HCT116 (cell line): Measurements from ENCODE around the gene ATXN1. TPM values are rescaled to one million over a fixed set of nuclear protein-coding genes. Genes with fewer than 3 reads are reported as not detected.

Experiments used
- ATAC-seq: fragments of 200-7000 bp; cut with Tn5 transposase; 2 replicates; pipeline ENCODE4 v1.9.1; 2020; ENCODE audit warnings: mild to moderate bottlenecking, moderate library complexity
- BruUV-seq: library from RNA; stranded (reverse); fragments of 400-500 nt; replicated peaks from 2 replicates; lab custom pipeline; 2021; lab: Mats Ljungman, UMichigan
- CTCF ChIA-PET: fragments of 300-600 bp; sonication (Branson Sonifier 250); formaldehyde crosslinking; loops from one replicate; lab custom pipeline; 2021; ENCODE audit warnings: antibody characterized with exemption; lab: Charles Lee
- POLR2A ChIA-PET: fragments of 300-600, 350-600 bp; sonication (Branson Sonifier 250); formaldehyde crosslinking; loops from one replicate; lab custom pipeline; 2021; ENCODE audit warnings: antibody characterized with exemption; lab: Charles Lee
- RAD21 ChIA-PET, 2 experiments: fragments of 300-600 bp; sonication (Branson Sonifier 250); formaldehyde crosslinking; loops; one replicate each; lab custom pipeline; 2023; ENCODE audit warnings: low total read pairs in 2 of 2; ENCODE audit not compliant: uncharacterized antibody in 2 of 2, unreplicated experiment in 2 of 2, low non-redundant PET in 1 of 2; lab: Charles Lee
- DNase-seq: peaks from one replicate; pipeline ENCODE4 v3.0.0-alpha.2; 2010; ENCODE audit warnings: low read depth, low spot score
- H2AFZ ChIP-seq: fragments of 200-600 bp; shearing (Covaris generic), sonication (generic); 2 replicates; pipeline ENCODE4 v1.6.1; 2017; ENCODE audit warnings: low read depth, mixed run types, mixed read lengths, antibody characterized with exemption, low read length; ENCODE audit not compliant: poor library complexity, severe bottlenecking
- H3K27ac ChIP-seq: 2 replicates; pipeline ENCODE4 v1.5.1; 2012; ENCODE audit warnings: low read depth, low read length
- H3K27me3 ChIP-seq: fragments of 200-600 bp; sonication (generic); 2 replicates; pipeline ENCODE4 v1.6.1; 2016; ENCODE audit warnings: mixed run types, low read length, mixed read lengths; ENCODE audit not compliant: insufficient read depth
- H3K36me3 ChIP-seq, 2 experiments: fragments of 200-500 bp in 1 of 2; fragments of 200-600 bp in 1 of 2; sonication (Bioruptor generic) in 1 of 2; sonication (generic) in 1 of 2; 2 replicates each; pipeline versions ENCODE4 v1.5.1 to v1.6.1; 2014 to 2016; ENCODE audit warnings: low read length in 2 of 2, inconsistent platforms in 1 of 2, mixed read lengths in 1 of 2, mixed run types in 1 of 2; ENCODE audit not compliant: insufficient read depth in 2 of 2, control insufficient read depth in 1 of 2
- H3K4me1 ChIP-seq, 2 experiments: fragments of 200-600 bp in 1 of 2; sonication (generic) in 1 of 2; 2 replicates each; pipeline versions ENCODE4 v1.5.1 to v1.6.1; 2012 to 2017; ENCODE audit warnings: low read length in 2 of 2, inconsistent platforms in 1 of 2, mild to moderate bottlenecking in 1 of 2, mixed read lengths in 1 of 2, mixed run types in 1 of 2, moderate library complexity in 1 of 2; ENCODE audit not compliant: insufficient read depth in 2 of 2, control insufficient read depth in 1 of 2
- H3K4me2 ChIP-seq: fragments of 200-600 bp; sonication (generic); 2 replicates; pipeline ENCODE4 v1.6.1; 2017; ENCODE audit warnings: mixed run types, low read length, mixed read lengths
- H3K4me3 ChIP-seq, 2 experiments: fragments of 200-600 bp in 1 of 2; sonication (generic) in 1 of 2; replicated peaks in 1 of 2; 2 replicates each; pipeline ENCODE4 v1.5.1; 2011 to 2016; ENCODE audit warnings: low read length in 2 of 2, control low read depth in 1 of 2, low read depth in 1 of 2, mild to moderate bottlenecking in 1 of 2, mixed read lengths in 1 of 2, mixed run types in 1 of 2
- H3K79me2 ChIP-seq: fragments of 200-600 bp; sonication (generic); 2 replicates; pipeline ENCODE4 v1.6.1; 2017; ENCODE audit warnings: mild to moderate bottlenecking, mixed run types, low read length, moderate library complexity, mixed read lengths; ENCODE audit not compliant: insufficient read depth
- H3K9ac ChIP-seq: fragments of 200-600 bp; sonication (generic); 2 replicates; pipeline ENCODE4 v1.6.1; 2016; ENCODE audit warnings: low read length, mixed read lengths
- H3K9me2 ChIP-seq: fragments of 200-600 bp; sonication (generic), shearing (Covaris generic); 2 replicates; pipeline ENCODE4 v1.6.1; 2017; ENCODE audit warnings: mixed run types, mild to moderate bottlenecking, moderate library complexity; ENCODE audit not compliant: insufficient read depth
- H3K9me3 ChIP-seq, 2 experiments: fragments of 200-500 bp in 1 of 2; fragments of 200-600 bp in 1 of 2; sonication (Bioruptor generic) in 1 of 2; sonication (generic) in 1 of 2; 2 replicates each; pipeline ENCODE4 v1.6.1; 2014 to 2017; ENCODE audit warnings: low read length in 2 of 2, mixed read lengths in 2 of 2, inconsistent platforms in 1 of 2, low read depth in 1 of 2, mild to moderate bottlenecking in 1 of 2, mixed run types in 1 of 2, moderate library complexity in 1 of 2; ENCODE audit not compliant: control insufficient read depth in 1 of 2, insufficient read depth in 1 of 2
- H4K20me1 ChIP-seq: fragments of 200-600 bp; sonication (generic), shearing (Covaris generic); 2 replicates; pipeline ENCODE4 v1.6.1; 2017; ENCODE audit warnings: mixed run types, mild to moderate bottlenecking, moderate library complexity; ENCODE audit not compliant: insufficient read depth
- EGR1 ChIP-seq: IDR thresholded peaks from 2 replicates; pipeline ENCODE4 v1.6.1; 2012; ENCODE audit warnings: low read depth
- EZH2phosphoT487 ChIP-seq: fragments of 200-600 bp; IDR thresholded peaks from 2 replicates; pipeline ENCODE4 v1.6.1; 2018; ENCODE audit warnings: antibody characterized with exemption, borderline replicate concordance
- FOSL1 ChIP-seq: IDR thresholded peaks from 2 replicates; pipeline ENCODE4 v1.6.1; 2012; ENCODE audit warnings: low read depth
- JUND ChIP-seq: IDR thresholded peaks from 2 replicates; pipeline ENCODE4 v1.6.1; 2012
- RAD21 ChIP-seq: IDR thresholded peaks from 2 replicates; pipeline ENCODE4 v1.6.1; 2012; ENCODE audit warnings: low read depth, mild to moderate bottlenecking
- REST ChIP-seq: IDR thresholded peaks from 2 replicates; pipeline ENCODE4 v1.6.1; 2012; ENCODE audit warnings: low read depth
- SIN3A ChIP-seq: IDR thresholded peaks from 2 replicates; pipeline ENCODE4 v1.6.1; 2012; ENCODE audit warnings: low read depth
- TCF7L2 ChIP-seq: IDR thresholded peaks from 2 replicates; pipeline ENCODE4 v1.7.0; 2011; ENCODE audit warnings: borderline replicate concordance, inconsistent platforms; ENCODE audit not compliant: insufficient read depth, insufficient read length; ENCODE audit errors: extremely low read depth
- YY1 ChIP-seq: IDR thresholded peaks from 2 replicates; pipeline ENCODE4 v1.6.1; 2011; ENCODE audit warnings: low read length, low read depth, moderate library complexity, mild to moderate bottlenecking; ENCODE audit not compliant: insufficient replicate concordance; ENCODE audit errors: extremely low read depth
- ZBTB33 ChIP-seq: IDR thresholded peaks from 2 replicates; pipeline ENCODE4 v1.6.1; 2011; ENCODE audit warnings: mild to moderate bottlenecking, low read length, moderate library complexity; ENCODE audit not compliant: insufficient replicate concordance; ENCODE audit errors: extremely low read depth
- ZFX ChIP-seq: fragments of 450-650 bp; IDR thresholded peaks from 2 replicates; pipeline ENCODE4 v1.6.1; 2017
- intact Hi-C: fragments of 100-400 bp; cut with micrococcal nuclease; formaldehyde crosslinking; loops from 2 replicates; pipeline ENCODE4 v1.10.0; 2022
- total RNA-seq: library from RNA; stranded (reverse); gene quantifications from one replicate; pipeline ENCODE4 v1.2.1, GENCODE V29; 2021; ENCODE audit not compliant: unreplicated experiment
- TF ChIP-seq, protein P1 (sequence below): IDR thresholded peaks from 2 replicates; pipeline ENCODE4 v1.6.1; 2012

The ATXN1 gene
- total RNA-seq, 1 experiment from 2014 or later: 21.0 TPM

- H3K4me2 ChIP-seq: no peak overlapping the region
- POLR2A ChIA-PET: no interaction called here
- no TSS peak for BruUV-seq
- no peaks in the 10 kb centered on the region for H4K20me1 ChIP-seq
- H3K79me2 ChIP-seq: no peaks in the 10 kb centered on the region
- no peak overlapping the region for H3K4me3 ChIP-seq
- no peak overlapping the region for H3K27ac ChIP-seq
- intact Hi-C loops: no loop called here
- H3K9ac ChIP-seq: no peak overlapping the region
- peaks cover 0 to 7% of the 10 kb centered on the region in 2 experiments; a peak in 1 of 4 replicates for H3K4me1 ChIP-seq
- DNase-seq: no peak
- TF ChIP-seq YY1 (no peak), SIN3A (no peak), FOSL1 (no peak), TCF7L2 (no peak), EGR1 (no peak), ZBTB33 (no peak), ZFX (no peak), EZH2phosphoT487 (no peak), JUND (no peak), RAD21 (no peak), REST (no peak)
- TF ChIP-seq, protein P1, sequence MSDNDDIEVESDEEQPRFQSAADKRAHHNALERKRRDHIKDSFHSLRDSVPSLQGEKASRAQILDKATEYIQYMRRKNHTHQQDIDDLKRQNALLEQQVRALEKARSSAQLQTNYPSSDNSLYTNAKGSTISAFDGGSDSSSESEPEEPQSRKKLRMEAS: no peak
- no peak overlapping the region for H2AFZ ChIP-seq
- H3K9me2 ChIP-seq: no peaks in the 10 kb centered on the region
- CTCF ChIA-PET: no interaction called here
- H3K36me3 ChIP-seq: no peaks in the 10 kb centered on the region
- H3K9me3 ChIP-seq: no peaks in the 10 kb centered on the region
- no peaks in the 10 kb centered on the region for H3K27me3 ChIP-seq
- RAD21 ChIA-PET: no interaction called here
- ATAC-seq: no peak
These were observed 319.2 kb downstream of the ATXN1 start for GRCh38 chr6:16442031-16442430.
